G401.6 (cell line): ENCODE results near the gene FBXW2.
A peak's percentile ranks its signal among the peaks of the same experiment; 100 is the strongest.

Source experiments
- FAIRE-seq: peaks from 2 replicates; lab custom pipeline; 2012; peaks lifted over from hg19 to GRCh38; lab: Jason Lieb, UNC

Gene FBXW2

DNA sequence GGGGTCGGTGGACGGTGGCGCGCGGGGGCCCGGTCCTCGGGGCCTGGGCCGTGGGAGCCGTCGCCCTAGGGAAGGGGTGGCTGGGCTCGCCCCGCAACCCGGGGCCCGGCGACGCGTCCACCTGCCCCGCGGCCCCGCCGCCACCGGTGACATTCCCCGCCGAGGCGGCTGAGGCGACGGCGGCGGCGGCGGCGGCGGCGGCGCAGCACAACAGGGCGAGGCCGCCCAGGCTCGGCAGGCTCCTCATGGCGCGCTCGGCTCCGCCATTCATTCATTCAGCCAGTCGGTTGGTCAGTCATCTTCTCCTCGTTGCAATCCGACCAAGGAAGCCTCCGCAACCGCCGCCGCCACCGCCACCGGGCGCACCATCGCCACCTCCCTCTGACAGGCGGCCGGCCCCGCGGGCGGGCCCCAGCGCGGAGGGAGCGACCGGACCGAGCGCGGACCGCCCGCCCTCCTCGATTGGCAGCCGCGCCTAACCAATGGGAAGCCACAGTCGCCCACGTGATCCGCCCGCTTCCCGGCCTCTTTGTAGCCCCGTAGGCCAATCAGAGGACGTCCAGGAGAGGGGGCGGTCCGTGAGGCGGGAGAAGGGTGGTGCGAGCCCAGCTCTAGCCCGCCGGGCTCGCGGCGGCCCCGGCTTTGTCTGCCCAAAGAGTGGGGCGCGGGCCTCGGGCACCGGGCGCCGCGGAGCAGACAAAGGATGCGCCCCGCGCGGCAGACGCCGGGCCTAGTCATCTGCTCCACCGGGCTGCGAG lies 78.9 kb downstream of the FBXW2 start, which contains the start of gene MEGF9:
TSS of gene MEGF9 (minus strand) at position 383 of the 758 bp plus-strand sequence. CDS start at position 271, 112 bp downstream.
- FAIRE-seq, result peak; percentile 11

DNA sequence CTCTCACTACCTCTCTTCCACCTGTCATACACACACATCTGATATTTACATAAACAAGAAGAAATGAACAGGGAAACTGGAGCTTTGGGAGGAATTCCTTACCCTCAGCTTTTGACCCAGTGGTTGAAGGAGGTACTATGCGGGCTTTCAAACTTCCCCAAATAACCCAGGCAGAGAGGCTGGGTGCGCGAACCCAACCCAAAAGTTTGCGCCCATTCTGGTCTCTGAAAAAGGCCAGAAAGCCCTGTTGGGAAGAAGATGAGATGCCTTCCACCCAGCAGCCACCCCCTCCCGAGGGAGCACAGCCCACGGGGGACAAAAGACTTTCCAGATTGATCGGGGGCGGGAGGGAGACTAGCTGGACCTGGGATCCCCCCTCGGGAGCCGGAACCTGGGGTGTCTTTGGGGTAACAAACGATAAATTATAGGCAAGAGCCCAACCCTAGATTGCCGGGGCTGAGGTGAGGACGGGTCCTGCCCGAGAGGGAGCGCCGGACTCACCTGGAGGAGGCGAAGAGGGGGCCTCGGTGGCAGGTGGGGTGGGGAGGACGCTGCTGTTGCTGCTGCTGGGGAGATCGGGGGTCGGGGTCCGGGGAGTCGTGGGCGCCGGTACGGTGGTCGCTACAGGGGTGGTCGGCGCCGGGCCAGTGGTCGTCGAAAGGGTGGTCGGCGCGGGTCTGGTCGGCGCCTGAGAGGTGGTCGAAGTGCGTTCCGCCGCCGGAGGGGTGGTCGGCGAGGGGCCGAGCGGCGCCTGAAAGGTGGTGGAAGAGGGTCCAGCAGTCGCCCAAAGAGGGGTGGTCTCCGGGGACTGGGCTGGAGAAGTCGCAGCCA lies 79.7 kb downstream of the FBXW2 start:
- FAIRE-seq, result no peak

DNA sequence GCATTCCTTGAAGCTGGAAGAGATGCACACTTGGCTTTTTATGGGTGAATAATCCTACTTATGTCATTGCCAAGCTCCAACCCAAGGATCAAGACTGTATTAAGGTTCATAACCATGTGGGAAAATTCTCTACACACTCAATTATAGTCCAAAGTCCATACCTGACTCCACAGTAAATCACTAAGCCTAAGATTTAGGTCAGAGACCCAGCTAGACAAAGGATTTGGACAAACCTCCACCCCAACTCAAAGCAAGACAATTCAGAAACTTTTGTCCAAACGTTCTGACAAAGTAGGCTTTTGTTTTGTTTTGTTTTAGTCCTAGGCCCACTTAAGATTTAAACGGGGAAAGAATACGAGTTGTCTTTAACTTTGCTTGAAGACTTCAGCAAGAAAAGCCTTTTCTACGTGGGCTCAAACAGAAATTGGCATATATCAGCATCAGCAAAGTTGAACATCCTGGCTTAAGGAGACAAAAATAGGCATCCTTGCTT lies 80.6 kb downstream of the FBXW2 start:
- FAIRE-seq, result no peak

DNA sequence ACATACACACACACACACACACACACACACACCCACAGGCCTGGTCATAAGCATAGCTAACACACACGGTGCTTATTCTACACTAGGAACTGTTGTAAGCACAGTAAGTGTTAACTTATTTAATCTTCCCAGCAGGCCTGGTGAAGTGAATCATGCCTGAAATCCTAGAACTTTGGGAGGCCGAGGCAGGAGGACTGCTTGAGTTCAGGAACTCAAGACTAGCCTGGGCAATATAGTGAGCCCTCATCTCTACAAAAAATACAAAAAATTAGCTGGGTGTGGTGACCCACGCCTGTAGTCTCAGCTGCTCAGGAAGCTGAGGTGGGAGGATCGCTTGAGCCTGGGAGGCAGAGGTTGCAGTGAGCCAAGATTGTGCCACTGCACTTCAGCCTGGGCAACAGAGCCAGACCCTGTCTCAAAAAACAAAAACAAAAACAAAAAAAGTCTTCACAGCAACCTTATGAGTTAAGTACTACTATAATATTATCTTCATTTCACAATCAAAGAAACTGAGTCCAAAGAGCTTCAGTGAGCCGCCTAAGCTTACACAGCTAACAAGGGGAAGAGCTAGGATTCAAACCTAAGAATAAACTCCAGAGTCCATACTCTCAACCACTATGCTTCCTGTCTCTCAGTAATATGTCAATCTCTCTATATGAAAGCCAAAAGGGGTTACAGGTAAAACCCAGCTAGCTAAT lies 81.2 kb downstream of the FBXW2 start:
- FAIRE-seq, result no peak

DNA sequence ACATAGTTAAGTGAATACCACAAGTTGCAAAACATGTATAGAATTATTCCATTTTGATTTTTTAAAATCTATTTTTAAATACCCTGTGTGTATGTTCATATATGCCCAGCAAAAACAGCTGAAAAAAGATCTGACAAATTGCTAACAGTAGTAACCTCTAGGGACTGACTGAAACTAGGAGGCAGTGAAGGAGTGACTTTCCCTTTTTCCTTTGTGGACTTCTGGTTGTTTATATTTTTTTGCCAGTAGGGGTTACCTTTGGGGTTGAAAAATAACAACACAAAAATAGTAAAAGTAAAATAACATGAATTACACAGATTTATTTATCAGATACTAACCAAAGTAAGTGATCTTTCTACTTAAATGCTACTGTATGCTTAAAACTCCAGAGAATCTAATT lies 81.9 kb downstream of the FBXW2 start:
- peak; percentile 78 for FAIRE-seq

DNA sequence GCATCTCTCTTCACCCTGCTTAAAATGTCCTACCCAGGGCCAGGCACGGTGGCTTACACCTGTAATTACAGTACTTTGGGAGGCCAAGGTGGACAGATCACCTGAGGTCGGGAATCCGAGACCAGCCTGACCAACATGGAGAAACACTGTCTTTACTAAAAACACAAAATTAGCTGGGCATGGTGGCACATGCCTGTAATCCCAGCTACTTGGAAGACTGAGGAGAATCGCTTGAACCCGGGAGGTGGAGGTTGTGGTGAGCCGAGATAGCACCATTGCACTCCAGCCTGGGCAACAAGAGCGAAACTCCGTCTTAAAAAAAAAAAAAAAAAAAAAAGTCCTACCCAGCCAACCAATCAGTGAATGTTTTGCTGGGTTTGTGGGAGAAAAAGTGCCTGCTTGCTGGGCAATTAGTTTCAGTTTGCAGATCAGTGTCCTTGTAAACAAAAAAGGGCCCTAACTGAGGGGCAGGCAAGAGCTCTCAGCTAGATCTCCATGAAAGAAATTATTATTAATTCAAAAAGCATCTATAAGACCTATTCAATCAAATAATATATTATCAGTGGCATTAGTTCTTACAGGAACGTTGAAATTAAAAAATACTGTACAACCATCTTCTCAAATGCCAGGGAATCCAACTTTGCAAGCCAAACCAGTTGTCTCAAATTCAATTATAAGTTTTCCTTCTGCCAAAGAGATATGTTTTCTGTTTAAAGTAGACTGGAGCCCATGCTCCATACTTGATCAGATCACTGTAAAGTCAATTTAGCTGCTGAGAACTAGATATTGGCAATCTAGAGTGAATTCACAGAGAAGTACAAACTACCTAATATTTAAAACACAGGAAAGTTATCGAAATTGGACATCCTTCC lies 82.9 kb downstream of the FBXW2 start:
- FAIRE-seq, result peak; percentile 59

DNA sequence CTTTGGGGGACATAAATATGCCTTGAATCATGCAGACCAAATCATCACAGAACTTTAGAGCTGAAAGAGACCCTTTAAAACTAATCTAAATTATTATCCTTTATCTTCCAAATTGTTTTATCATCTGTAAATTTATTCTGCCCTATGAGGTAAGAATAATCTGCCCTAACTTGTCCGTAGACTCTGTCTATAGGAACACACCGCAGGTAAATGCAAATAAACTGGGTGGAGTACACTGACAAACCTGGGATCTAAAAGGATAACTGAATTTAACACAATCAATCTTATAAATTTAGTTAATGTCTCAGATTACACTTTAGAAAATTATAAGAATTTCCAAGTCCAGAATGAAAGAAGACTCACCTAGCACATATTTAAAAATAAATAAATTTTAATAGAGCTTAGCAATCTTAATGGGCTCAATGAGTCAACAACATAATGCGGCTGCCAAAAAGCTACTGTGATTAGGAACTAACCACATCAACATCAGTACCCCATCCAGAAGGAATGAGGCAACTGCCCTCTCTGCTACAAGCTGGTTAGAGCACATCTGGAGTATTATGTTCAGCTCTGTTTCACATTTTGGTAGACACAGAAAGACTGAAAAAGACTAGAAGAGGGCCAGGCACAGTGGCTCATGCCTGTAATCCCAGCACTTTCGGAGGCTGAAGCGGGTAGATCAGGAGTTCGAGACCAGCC lies 84.5 kb downstream of the FBXW2 start:
- no peak for FAIRE-seq

DNA sequence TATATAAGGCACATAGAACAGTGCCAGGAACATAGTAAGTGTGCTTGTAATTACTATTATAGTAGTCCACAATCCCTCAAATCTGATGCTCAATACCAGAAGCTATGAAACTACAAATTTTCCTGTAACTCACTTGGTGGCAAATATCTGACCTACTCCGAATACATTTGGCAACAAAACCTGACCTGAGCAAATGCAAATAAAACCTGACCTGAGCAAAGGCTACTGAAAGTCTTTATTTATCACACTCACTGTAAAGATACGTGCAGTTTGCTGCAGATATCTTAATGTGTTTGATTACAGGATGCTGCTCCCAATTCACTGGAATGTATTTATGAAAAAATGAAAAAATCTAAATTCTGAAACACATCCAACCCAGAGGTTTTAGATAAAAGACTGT lies 86.0 kb downstream of the FBXW2 start:
- no peak for FAIRE-seq
